Gastrocnemius medialis (tissue), 4 donors: ENCODE measurements around the gene VAMP7.

ENCODE experiments used
- POLR2A ChIP-seq, 2 donors: fragments of 450-650 bp; IDR thresholded peaks; one replicate each; pipeline ENCODE4 v1.6.1; 2017; ENCODE audit warnings: antibody characterized with exemption in 2 of 2, mild to moderate bottlenecking in 2 of 2, moderate library complexity in 2 of 2
- TF ChIP-seq, protein P1 (sequence below), 5 experiments: fragments of 450-650 bp in 3 of 5; fragments of 200-600 bp in 2 of 5; sonication (generic) in 2 of 5; IDR thresholded peaks in 4 of 5; conservative IDR thresholded peaks in 1 of 5; 1 replicate in 4 of 5; 2 replicates in 1 of 5; pipeline ENCODE4 v1.5.1; 2016 to 2019; ENCODE audit warnings: antibody characterized with exemption in 5 of 5, mild to moderate bottlenecking in 3 of 5, moderate library complexity in 3 of 5

DNA sequence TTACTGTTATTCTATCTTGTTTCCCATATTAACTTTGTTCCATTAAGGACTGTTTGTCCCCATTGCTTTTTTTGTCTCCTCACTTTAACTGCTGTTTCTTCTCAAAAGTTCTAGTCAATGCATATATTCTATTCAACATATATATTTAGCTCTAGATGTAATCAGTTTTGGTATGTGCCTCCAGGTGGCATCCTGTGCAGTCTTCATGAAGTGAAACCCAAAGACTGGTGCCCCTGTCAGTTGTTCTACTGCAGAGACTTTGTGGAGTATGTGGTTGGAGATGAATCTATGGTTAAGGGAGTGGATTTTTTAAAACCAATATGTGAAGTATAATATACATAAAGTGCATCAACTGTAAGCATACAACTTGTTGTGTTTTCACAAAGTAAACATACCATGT, 57.0 kb downstream of the VAMP7 start:
- TF ChIP-seq, protein P1, sequence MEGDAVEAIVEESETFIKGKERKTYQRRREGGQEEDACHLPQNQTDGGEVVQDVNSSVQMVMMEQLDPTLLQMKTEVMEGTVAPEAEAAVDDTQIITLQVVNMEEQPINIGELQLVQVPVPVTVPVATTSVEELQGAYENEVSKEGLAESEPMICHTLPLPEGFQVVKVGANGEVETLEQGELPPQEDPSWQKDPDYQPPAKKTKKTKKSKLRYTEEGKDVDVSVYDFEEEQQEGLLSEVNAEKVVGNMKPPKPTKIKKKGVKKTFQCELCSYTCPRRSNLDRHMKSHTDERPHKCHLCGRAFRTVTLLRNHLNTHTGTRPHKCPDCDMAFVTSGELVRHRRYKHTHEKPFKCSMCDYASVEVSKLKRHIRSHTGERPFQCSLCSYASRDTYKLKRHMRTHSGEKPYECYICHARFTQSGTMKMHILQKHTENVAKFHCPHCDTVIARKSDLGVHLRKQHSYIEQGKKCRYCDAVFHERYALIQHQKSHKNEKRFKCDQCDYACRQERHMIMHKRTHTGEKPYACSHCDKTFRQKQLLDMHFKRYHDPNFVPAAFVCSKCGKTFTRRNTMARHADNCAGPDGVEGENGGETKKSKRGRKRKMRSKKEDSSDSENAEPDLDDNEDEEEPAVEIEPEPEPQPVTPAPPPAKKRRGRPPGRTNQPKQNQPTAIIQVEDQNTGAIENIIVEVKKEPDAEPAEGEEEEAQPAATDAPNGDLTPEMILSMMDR (IDR thresholded peaks at IDR 0.05 in 4 of 5, conservative IDR thresholded peaks at IDR 0.05 in 1 of 5) = no peak
- TF ChIP-seq POLR2A (IDR thresholded peaks at IDR 0.05) = no peak
